ENCODE measurements around the gene RBM33.
A peak's percentile ranks its signal among the peaks of the same experiment; 100 is the strongest.
"Not testable (repeated sequence)": the region's sequence is repeated elsewhere in the genome, so short reads cannot be mapped to it uniquely, and the experiment has no call there.

RBM33 gene

DNA sequence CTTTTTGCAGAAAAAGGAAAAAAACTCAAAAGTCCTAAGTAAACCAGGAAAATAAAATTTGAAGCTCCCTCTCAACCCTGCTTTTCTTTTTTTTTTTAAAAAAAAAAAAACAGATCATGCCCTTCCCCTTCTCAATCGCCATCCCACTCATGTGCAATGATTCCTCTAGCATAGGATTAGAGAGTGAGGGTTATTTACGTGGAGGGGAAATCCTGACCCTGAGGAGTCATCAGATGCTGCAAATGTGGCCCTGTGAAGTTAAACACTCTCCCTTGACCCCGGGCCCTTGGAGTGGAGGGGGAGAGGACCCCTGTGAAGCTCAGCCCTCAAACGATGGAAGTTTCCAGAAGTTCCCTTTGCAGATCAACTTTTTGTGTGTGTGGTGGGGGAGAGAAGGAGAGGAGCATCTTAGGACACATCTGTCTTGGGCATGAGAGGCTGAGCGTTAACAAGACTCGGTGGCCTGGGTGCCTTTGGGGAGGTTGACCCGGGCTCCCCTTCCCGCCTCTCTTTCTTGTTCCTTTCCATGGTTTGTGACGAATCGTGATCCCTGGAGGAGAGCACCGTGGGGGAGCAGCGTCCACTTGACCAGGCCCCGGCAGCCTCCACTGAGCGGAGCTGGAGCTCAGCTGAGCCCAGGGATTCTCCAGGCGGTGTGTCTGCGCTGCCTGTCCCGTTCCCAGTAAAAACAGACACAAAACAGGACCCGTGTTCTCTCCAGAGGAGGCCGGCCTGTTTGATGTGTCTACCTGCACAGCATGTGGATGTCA lies 169.3 kb downstream of the RBM33 start:
- no peak for DNase-seq

DNA sequence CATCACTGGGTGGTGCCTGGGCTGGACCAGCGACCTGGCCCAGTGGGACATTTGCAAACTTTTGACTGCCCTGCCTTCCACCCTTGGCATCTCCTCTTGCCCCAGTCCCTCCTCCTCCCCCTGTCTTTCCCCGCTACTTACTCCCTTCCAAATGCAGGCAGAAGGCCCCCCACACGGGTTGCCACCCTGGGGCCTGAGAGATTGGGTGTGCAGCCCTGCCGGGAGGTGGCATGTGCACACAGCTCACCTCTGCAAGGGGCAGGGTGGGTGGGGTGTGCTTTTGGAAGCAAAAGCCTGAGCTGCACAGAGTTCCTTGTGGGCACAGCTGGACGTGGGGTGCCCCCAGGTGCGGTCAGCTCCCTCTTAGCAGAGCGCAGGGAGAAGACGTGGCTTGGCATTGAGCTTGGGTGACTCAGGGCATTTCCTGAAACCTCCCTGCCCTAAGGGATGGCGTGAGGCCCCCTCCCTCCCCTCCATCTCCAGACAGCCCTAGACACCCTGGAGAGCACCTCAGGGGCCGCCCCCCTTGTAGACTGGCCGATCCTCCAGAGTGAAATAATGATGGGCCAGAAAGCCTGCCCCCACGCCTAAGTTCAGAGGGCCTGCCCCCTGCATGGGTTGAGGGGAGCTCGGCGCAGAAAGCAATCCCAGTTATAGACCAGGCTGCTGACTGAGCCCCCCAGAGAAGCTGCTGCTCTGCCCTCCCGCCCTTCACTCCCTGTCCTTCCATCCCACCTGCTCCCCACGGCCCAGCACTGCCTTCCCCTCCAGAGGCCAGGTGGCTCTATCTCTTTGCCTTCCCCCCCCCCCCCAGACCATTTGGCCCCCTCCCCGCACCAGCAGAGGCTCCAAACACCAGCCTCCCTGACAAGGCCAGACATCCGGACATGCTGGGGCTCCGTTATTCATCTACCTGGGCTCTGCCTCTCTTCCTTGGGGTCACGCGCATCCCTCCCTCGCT lies 170.1 kb downstream of the RBM33 start:
- DNase-seq = no peak

DNA sequence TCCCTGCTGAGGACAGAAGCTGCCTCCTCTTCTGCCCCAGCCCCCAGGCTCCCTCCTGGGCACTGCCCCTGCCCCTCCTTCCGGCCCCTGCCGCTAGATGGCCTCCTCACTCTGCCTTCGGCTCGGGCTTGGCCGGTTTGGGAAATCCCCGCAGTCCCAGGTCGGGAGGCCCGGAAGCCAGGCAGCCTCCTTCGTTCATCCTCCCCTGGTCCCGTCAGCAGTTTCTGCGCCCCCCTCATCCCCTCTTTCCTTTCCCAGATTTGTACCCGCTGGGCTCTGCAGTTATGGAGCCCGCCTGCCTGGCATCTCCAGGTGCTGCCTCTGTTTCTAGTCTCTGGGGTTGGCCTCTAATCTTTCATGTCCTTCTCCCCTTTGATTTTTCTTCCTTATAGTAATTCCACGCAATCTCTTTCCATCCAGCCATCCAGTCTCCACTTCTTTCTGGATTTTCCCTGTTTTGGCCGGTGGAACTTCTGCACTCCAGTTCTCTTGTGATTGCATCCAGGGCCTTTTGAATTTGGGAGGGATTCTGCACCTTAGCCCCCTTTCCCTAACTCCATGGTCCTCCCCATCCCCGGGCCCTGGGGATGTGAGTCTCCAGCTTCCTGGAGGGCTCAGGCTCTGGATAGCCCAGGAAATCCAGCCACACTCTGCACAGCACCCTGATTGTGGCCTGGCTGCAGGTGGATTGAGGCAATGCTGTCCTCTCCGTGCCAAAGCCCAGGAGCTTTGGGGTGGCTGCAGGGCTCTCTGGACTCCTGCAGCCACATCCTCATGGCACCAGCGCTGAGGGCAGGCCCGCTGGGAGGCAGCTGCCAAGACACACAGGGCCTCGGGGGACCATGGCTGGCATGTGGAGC lies 171.1 kb downstream of the RBM33 start:
- peak; percentile 9 for DNase-seq

DNA sequence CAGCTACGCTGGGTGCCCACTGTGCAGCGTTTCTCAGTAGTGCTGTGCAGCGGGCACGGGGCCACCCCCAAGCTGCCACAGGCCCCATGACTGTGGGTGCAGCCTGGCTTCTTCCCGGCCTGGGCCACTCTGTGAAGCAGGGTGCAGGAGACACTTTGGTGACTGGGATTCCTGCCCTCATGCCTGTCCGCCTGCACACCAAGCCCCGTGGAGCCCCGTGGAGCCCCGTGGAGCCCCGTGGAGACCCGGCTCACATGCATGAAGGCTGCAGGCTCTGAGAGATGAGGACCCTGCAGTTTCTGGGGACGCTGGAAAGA lies 171.7 kb downstream of the RBM33 start:
- no peak for DNase-seq

DNA sequence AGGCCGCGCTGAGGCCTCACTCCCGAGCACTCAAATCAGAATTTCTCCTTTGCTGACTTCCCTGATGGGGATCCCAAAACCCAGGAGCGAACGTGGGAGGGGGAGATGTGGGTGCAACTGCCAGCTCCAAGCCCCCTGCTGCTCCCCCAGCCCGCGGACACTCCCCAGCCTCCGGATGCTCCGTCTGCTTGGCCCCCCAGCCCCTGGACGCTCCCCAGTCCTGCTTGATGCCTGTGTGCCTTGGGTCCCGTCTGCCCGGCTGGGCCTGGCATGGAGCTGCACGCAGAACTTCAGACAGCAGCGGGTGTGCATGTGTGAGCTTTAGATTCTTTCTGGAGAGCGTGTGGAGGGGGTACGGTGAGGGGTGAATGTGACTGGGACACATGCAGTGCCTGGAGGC lies 172.5 kb downstream of the RBM33 start:
- DNase-seq = no peak

DNA sequence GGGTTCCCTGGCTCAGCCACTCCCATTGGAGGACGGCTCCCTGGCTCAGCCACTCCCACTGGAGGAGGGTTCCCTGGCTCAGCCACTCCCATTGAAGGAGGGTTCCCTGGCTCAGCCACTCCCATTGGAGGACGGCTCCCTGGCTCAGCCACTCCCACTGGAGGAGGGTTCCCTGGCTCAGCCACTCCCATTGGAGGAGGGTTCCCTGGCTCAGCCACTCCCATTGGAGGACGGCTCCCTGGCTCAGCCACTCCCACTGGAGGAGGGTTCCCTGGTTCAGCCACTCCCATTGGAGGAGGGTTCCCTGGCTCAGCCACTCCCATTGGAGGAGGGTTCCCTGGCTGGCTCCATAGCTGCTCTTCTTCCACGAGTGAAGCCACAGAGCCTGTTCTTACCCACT lies 173.1 kb downstream of the RBM33 start:
- not testable (repeated sequence) for DNase-seq

DNA sequence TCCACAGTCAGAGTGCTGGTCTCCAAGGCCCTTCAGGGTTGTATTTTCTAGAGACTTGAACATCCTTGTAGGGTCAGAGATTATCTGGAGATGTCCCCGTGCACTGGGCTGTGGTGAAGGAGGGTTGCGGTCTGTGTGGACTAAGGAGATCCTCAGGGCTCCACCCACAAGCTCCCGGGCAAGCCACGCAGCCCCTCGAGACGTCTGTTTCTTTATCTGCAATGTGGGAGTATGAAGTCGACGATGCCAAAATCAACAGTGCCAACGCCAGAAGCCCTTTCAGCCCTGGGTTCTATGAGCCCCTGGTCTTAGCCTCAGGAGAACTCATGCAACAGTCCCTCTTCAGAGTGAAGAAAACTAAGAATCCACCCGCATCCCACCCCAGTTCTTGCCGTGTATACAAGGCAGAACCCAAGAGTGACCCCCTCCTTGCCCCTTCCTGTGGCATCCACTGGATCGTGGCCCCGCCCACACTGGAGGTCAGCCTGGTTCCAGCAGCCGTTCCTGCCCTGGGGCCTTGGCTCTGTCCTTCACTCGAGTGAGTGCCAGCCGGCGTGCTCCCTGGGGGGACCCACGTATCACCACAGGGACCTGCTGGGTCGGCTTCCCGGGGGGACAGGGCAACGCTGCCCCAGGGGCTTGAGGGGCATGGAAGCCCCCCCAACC lies 173.8 kb downstream of the RBM33 start:
- DNase-seq = no peak

DNA sequence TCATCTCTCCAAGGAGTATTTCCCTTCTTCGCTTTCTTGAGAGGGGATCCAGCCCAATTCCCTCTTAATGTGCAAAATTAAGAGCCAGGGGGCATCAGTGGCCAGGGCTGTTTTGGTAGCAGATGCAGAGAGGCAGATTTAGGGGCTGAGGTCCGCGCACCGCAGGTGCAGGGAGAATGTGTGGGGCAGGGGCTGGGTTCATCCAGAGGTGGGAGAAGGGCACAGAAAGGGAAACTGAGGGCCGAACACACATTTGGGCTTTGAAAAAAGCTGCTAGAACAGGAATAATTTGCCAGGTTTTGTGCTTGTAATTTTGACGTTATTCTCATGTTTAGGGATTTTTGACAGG lies 174.3 kb downstream of the RBM33 start:
- no peak for DNase-seq

DNA sequence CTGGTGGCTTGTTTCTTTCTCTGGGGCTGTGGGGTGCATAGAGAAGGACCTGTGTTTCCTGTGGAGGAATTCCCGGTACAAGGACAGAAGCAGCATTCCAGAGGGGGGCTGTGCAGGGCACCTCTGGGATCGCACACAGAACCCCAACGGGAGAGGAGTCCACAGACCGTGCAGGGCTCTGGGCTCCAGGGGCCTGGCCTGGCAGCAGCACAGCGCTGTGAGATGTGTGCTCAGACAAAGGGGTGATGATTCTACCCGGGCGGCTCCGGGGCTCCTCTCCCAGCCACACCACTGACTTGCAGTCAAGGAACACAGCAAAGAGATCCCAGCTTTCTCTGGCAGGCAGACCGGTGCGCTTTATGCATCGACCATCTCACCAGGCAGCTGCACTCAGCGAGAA lies 174.7 kb downstream of the RBM33 start:
- DNase-seq = no peak

DNA sequence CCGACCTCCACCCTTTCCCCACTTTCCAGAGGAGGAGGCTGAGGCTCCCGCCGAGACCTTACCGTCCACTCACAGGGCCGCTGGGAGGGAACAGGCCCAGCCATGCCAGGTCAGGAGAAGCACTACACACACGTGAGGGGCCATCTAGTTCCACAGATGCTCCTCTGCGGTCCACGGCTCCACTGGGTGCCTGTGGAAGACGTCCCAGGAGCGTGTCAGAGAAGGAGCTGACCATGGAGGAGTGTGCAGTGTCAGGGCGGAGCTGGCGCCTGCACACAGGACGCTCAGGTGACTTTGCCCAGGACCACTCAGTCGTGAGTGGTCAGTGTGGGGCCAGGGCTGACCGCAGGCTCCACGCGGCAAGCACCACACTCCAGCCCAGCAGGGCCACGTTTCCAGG lies 175.8 kb downstream of the RBM33 start:
- no peak for DNase-seq

DNA sequence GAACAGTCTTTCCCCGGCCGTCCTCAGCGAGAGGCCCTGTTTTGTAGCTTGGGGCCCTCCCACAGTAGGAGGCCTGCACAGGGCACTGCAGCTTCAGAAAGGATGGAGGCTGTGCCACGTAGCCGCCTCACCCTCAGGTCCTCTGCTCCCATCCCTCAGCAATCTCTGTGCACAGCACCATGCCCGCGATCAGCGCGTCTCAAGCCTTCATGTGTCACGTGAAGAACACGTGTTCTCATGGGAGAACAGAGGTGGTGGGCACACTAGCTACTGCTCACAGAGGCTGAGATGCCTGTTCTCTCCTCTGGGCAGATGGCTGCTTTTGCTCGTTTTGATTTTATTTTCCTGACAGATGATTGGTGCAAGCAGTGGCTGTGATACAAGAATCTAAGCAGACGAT lies 176.3 kb downstream of the RBM33 start:
- DNase-seq = no peak

DNA sequence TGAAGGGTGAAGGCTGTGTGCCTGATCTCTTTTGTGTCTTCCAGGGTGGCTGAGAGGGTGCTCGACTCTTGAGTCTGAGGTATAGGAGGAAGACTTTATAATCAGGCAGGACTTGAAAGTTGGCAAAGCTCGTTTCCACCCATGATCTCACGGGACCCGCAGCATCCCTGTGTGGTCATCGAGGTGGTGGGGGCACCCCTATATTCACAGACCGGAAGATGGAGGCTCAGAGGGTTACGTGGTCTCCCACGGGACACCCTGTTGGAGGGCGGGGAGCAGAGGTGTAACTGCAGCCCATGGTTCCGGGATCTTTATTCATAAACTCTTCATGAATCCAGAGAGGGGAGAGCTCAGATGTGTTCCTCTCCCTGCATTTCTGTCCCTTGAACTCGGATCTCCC lies 177.4 kb downstream of the RBM33 start:
- DNase-seq = no peak

DNA sequence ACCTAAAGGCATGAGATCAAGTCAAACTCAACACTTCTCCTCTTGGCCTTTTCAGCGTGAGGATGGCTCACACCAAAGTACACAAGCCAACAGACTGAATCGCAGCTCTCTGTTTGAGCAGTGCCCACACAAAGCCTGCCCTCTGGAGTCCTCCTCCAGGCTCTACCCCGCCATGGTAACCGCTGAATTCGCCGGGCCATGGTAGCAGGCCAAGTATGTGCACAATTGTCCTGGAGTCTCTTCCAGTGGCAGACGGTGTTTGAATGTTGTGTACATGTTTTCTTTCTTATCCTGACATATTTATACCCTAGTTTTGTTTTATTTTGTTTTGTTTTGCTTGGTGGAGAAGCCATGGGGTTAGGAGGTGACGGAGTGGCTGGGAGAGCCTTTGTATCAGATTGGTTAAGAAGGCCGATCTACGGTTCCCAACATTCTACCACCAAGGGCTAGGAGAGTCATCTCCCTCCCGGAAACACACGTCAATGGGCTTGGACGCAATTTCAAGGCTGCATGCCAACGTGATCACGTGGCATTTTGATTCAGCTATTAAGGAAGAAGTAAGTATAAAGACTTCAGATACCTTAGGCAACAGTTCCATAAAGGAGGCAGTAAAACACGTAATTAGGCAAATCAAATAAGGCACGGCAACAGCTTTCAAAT lies 179.9 kb downstream of the RBM33 start:
- no peak for DNase-seq

DNA sequence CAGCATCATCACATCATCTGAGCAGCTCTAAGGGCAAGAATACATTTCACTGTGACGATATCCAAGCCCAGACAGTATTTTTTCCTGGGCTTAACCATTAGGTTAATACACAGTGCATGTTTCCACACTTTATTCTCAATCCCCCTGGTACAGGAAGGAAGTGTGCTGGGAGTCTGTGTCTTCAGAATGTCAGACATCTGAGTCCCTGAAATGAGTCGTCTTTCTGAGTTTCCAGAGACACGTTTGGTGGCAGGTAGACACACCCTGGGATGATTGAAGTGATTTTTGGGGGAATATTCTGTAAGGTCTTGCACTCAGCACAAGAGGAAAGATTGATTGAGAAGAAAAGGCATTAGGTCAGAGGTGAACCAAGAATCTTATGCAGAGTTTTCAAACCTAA lies 180.9 kb downstream of the RBM33 start:
- DNase-seq = no peak

DNA sequence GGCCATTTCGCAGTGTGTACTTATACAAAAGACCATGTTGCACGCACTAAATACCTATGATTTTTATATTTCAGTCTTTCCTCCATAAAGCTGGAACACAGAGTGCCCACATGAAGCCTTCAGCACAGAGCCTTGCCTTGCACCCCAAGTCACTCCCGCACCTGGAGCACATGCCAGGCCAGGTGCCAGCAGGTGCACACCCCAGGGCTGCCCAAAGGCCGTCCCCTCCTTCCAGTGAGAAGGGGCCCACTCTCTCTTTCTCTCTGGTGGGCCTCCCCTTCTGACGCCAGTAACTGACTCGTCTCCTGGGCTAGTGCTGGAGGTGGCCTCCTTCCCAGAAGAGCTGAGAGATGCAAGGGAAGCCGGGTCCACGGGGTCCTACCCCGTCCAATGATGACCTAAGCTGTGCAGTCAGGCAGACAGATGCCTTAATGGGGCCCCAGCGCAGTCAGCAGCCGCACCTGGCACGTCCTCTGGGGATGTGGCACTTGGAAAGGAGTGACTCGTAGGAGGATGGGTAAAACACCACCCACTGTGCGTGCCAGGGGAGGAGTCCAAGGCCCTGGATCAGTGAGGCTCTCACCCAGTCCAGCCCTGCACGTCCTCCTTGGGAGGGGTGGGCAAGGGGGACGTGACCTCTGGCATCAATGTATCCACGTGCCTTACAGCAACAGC lies 185.5 kb downstream of the RBM33 start:
- no peak for DNase-seq

Data from activated effector memory CD4-positive, alpha-beta T cell treated with Interleukin-2 at 50 U/mL for 16 hours (primary cell).